Adrenal gland (tissue), 12 donors: Measurements from ENCODE around the gene RIT2. TPM values are rescaled to one million over a fixed set of nuclear protein-coding genes. Genes with fewer than 3 reads are reported as not detected.

Source experiments
- DNase-seq, 7 donors: peaks; one replicate each; pipeline ENCODE4 v3.0.0-alpha.2; 2019 to 2020
- H3K27ac ChIP-seq, 5 donors: fragments of 200-600 bp; sonication (generic) in 4 of 5; 1 replicate in 3 of 5; 2 replicates in 2 of 5; pipeline versions ENCODE4 v1.5.1 to v1.8.0; 2016 to 2020; ENCODE audit warnings: mild to moderate bottlenecking in 1 of 5
- H3K27me3 ChIP-seq: fragments of 200-600 bp; 2 replicates; pipeline ENCODE4 v1.8.0; 2021
- H3K36me3 ChIP-seq, 2 donors: fragments of 200-600 bp; replicated peaks in 1 of 2; 1 replicate in 1 of 2; 2 replicates in 1 of 2; pipeline versions ENCODE4 v1.5.1 to v1.8.0; 2018 to 2022
- H3K4me1 ChIP-seq, 2 donors: fragments of 200-600 bp; replicated peaks in 1 of 2; 1 replicate in 1 of 2; 2 replicates in 1 of 2; pipeline versions ENCODE4 v1.5.1 to v1.8.0; 2018 to 2021
- H3K4me3 ChIP-seq, 4 donors: fragments of 200-600 bp; sonication (generic) in 3 of 4; one replicate each; pipeline ENCODE4 v1.5.1; 2016 to 2018
- H3K9me3 ChIP-seq, 3 donors: fragments of 200-600 bp; sonication (generic) in 1 of 3; replicated peaks in 1 of 3; 1 replicate in 2 of 3; 2 replicates in 1 of 3; pipeline versions ENCODE4 v1.5.1 to v1.8.0; 2016 to 2021
- CTCF ChIP-seq, 6 experiments: fragments of 450-650 bp in 4 of 6; fragments of 200-600 bp in 2 of 6; sonication (generic) in 1 of 6; IDR thresholded peaks; 1 replicate in 5 of 6; 2 replicates in 1 of 6; pipeline versions ENCODE4 v1.5.1 to v1.8.0; 2016 to 2021; ENCODE audit warnings: antibody characterized with exemption in 6 of 6, mild to moderate bottlenecking in 2 of 6, moderate library complexity in 1 of 6
- POLR2A ChIP-seq, 2 donors: fragments of 450-650 bp; IDR thresholded peaks; one replicate each; pipeline ENCODE4 v1.6.1; 2017; ENCODE audit warnings: antibody characterized with exemption in 2 of 2, mild to moderate bottlenecking in 2 of 2, moderate library complexity in 1 of 2
- WGBS, 4 donors: extraction: QIAGEN DNeasy Blood & Tissue Kit in 2 of 4; methylation state at CpG; one replicate each; pipeline versions ENCODE4 v1.1.5 to v1.1.7; 2013 to 2017; 5-methylcytosine and 5-hydroxymethylcytosine counted together
- intact Hi-C, 2 donors: fragments of 100-400 bp; cut with DNase I; formaldehyde crosslinking; loops; one replicate each; pipeline versions ENCODE4 v1.14.1 to v1.15.0; 2022 to 2023
- polyA plus RNA-seq, 3 donors: library from polyadenylated mRNA; stranded (reverse); fragments of 200-250 nt in 2 of 3; fragments of 350-450 nt in 1 of 3; fragmentation: Illumina TruSeq in 1 of 3; extraction: RNeasy Lipid Tissue Mini Kit (QIAGEN cat#74804) in 1 of 3; gene quantifications; one replicate each; pipeline ENCODE4 v1.2.3, GENCODE V29; 2013 to 2014
- total RNA-seq, 9 donors: library from RNA; depleted of rRNA in 4 of 9; stranded (reverse); fragments of >200 nt in 4 of 9; fragments of 120-200 nt in 1 of 9; fragmentation: NEBNext Ultra II Directional in 1 of 9; extraction: Animal tissue kit (Norgen Biotek cat#: 25700) in 1 of 9; gene quantifications; one replicate each; pipeline versions ENCODE4 v1.1.0 to v1.2.4, GENCODE V29; 2013 to 2023
- donor health status: healthy with polysubstance abuse.
- donor health status: Bipolar disorder and iron deficiency.
- donor health status: DM: yes; HTN: yes; CAD: no.
- donor health status: DM: no; HTN: no; CAD: no.
- donor health status: DM: no; HTN: no; CAD: no.
- donor health status: DM: yes; HTN: yes; CAD: no.

RIT2 gene
- total and polyA plus RNA-seq, 12 donors = 0.20 to 0.99 (median 0.28) TPM; not detected in 7

- intact Hi-C loops = no loop called here
- Histone ChIP-seq H3K4me3 (no peak overlapping the region), H3K9me3 (no peaks in the 10 kb centered on the region), H3K27me3 (no peaks in the 10 kb centered on the region), H3K4me1 (no peaks in the 10 kb centered on the region), H3K36me3 (no peaks in the 10 kb centered on the region), H3K27ac (no peak overlapping the region)
- 35 to 51% (median 43%) methylated on average over 1 of the region's 1 CpG for WGBS, 4 donors
- DNase-seq = no peak
- TF ChIP-seq CTCF (IDR thresholded peaks at IDR 0.05) (no peak), POLR2A (IDR thresholded peaks at IDR 0.05) (no peak)
These were observed 194.9 kb downstream of the RIT2 start for GRCh38 chr18:42920621-42921020.

GRCh38 chr18:42915299-42915698 lies 200.2 kb downstream of the RIT2 start:
- intact Hi-C loops = no loop called here
- no peak for TF ChIP-seq CTCF (IDR thresholded peaks at IDR 0.05)
- TF ChIP-seq POLR2A (IDR thresholded peaks at IDR 0.05) = no peak
- H3K36me3 ChIP-seq = no peaks in the 10 kb centered on the region
- no peak overlapping the region for H3K27ac ChIP-seq
- no peak for DNase-seq
- no peaks in the 10 kb centered on the region for H3K27me3 ChIP-seq
- 64 to 82% (median 78%) methylated on average over 2 of the region's 2 CpGs for WGBS, 4 donors
- H3K4me1 ChIP-seq = no peaks in the 10 kb centered on the region
- no peak overlapping the region for H3K4me3 ChIP-seq
- H3K9me3 ChIP-seq = no peaks in the 10 kb centered on the region

GRCh38 chr18:42914476-42914875 lies 201.0 kb downstream of the RIT2 start:
- DNase-seq = no peak
- no peak for TF ChIP-seq CTCF (IDR thresholded peaks at IDR 0.05)
- TF ChIP-seq POLR2A (IDR thresholded peaks at IDR 0.05) = no peak
- Histone ChIP-seq H3K9me3 (no peaks in the 10 kb centered on the region), H3K27me3 (no peaks in the 10 kb centered on the region), H3K36me3 (no peaks in the 10 kb centered on the region), H3K4me1 (no peaks in the 10 kb centered on the region), H3K27ac (no peak overlapping the region), H3K4me3 (no peak overlapping the region)
- intact Hi-C loops = no loop called here
- 59 to 88% (median 67%) methylated on average over 1 of the region's 1 CpG for WGBS, 4 donors

- H3K27me3 ChIP-seq = no peaks in the 10 kb centered on the region
- H3K27ac ChIP-seq = no peak overlapping the region
- no peak for DNase-seq
- no peaks in the 10 kb centered on the region for H3K4me1 ChIP-seq
- no peak overlapping the region for H3K4me3 ChIP-seq
- TF ChIP-seq CTCF (IDR thresholded peaks at IDR 0.05) = no peak
- no peak for TF ChIP-seq POLR2A (IDR thresholded peaks at IDR 0.05)
- H3K9me3 ChIP-seq = no peaks in the 10 kb centered on the region
- no peaks in the 10 kb centered on the region for H3K36me3 ChIP-seq
- intact Hi-C loops = no loop called here
- WGBS, 4 donors = 78 to 91% (median 79%) methylated on average over 3 of the region's 3 CpGs
These were observed 206.4 kb downstream of the RIT2 start for GRCh38 chr18:42909095-42909494.
